ENCODE measurements around the gene CCNF.
A peak's percentile ranks its signal among the peaks of the same experiment; 100 is the strongest.
"Not testable (repeated sequence)": the region's sequence is repeated elsewhere in the genome, so short reads cannot be mapped to it uniquely, and the experiment has no call there.

Gene CCNF

GRCh38 chr16:2429034-2429770 lies at the start of gene CCNF:
Gene CCNF, plus strand, starts transcription at chr16:2429447. Its CDS starts 35 bp downstream, at chr16:2429482.
- Histone ChIP-seq H3K4me1 (peaks cover 10% of the 10 kb centered on the region), H3K79me2 (no peaks in the 10 kb centered on the region), H2AFZ (peak within 1 kb of the TSS; percentile 100), H3K27ac (peak within 1 kb of the TSS; percentile 62), H3K4me3 (ENCODE audit: low read depth, low read length) (peak within 1 kb of the TSS; percentile 84), H3K9me3 (ENCODE audit: control insufficient read depth, low read length) (no peaks in the 10 kb centered on the region), H3K27me3 (ENCODE audit: control insufficient read depth, insufficient read depth, low read length) (no peaks in the 10 kb centered on the region), H3K4me2 (ENCODE audit: low read length) (peak within 1 kb of the TSS; percentile 94), H3K36me3 (ENCODE audit: control insufficient read depth, insufficient read depth, low read length) (no peaks in the 10 kb centered on the region), H3K9ac (peak within 1 kb of the TSS; percentile 35)
- TF ChIP-seq CTCF (IDR thresholded peaks at IDR 0.05): peak; percentile 7

- peaks cover 5% of the 10 kb centered on the region for H3K4me1 ChIP-seq
- H2AFZ ChIP-seq: no peak overlapping the region
- H3K36me3 ChIP-seq (ENCODE audit: control insufficient read depth, insufficient read depth, low read length): no peaks in the 10 kb centered on the region
- H3K4me2 ChIP-seq (ENCODE audit: low read length): no peak overlapping the region
- no peak overlapping the region for H3K27ac ChIP-seq
- no peaks in the 10 kb centered on the region for H3K9me3 ChIP-seq (ENCODE audit: control insufficient read depth, low read length)
- H3K27me3 ChIP-seq (ENCODE audit: control insufficient read depth, insufficient read depth, low read length): no peaks in the 10 kb centered on the region
- H3K9ac ChIP-seq: no peak overlapping the region
- H3K4me3 ChIP-seq (ENCODE audit: low read depth, low read length): no peak overlapping the region
- H3K79me2 ChIP-seq: no peaks in the 10 kb centered on the region
- no peak for TF ChIP-seq CTCF (IDR thresholded peaks at IDR 0.05)
Observed at GRCh38 chr16:2383501-2383900, 45.7 kb upstream of the CCNF start.

GRCh38 chr16:2384426-2384825 lies 44.8 kb upstream of the CCNF start:
- no peaks in the 10 kb centered on the region for H3K79me2 ChIP-seq
- no peak overlapping the region for H3K4me3 ChIP-seq (ENCODE audit: low read depth, low read length)
- TF ChIP-seq CTCF (IDR thresholded peaks at IDR 0.05): no peak
- H3K36me3 ChIP-seq (ENCODE audit: control insufficient read depth, insufficient read depth, low read length): no peaks in the 10 kb centered on the region
- peak overlapping the region; percentile 31 for H3K4me2 ChIP-seq (ENCODE audit: low read length)
- H3K9me3 ChIP-seq (ENCODE audit: control insufficient read depth, low read length): no peaks in the 10 kb centered on the region
- peak overlapping the region; percentile 20 for H2AFZ ChIP-seq
- no peak overlapping the region for H3K27ac ChIP-seq
- H3K9ac ChIP-seq: no peak overlapping the region
- H3K27me3 ChIP-seq (ENCODE audit: control insufficient read depth, insufficient read depth, low read length): no peaks in the 10 kb centered on the region
- H3K4me1 ChIP-seq: peaks cover 5% of the 10 kb centered on the region

GRCh38 chr16:2385190-2385836 lies 43.9 kb upstream of the CCNF start:
- H3K4me3 ChIP-seq (ENCODE audit: low read depth, low read length): no peak overlapping the region
- no peaks in the 10 kb centered on the region for H3K9me3 ChIP-seq (ENCODE audit: control insufficient read depth, low read length)
- no peaks in the 10 kb centered on the region for H3K27me3 ChIP-seq (ENCODE audit: control insufficient read depth, insufficient read depth, low read length)
- TF ChIP-seq CTCF (IDR thresholded peaks at IDR 0.05): no peak
- H3K9ac ChIP-seq: no peak overlapping the region
- no peaks in the 10 kb centered on the region for H3K79me2 ChIP-seq
- H3K36me3 ChIP-seq (ENCODE audit: control insufficient read depth, insufficient read depth, low read length): no peaks in the 10 kb centered on the region
- H3K4me1 ChIP-seq: peaks cover 5% of the 10 kb centered on the region
- H3K4me2 ChIP-seq (ENCODE audit: low read length): no peak overlapping the region
- H3K27ac ChIP-seq: no peak overlapping the region
- H2AFZ ChIP-seq: peak overlapping the region; percentile 11

GRCh38 chr16:2385982-2386381 lies 43.3 kb upstream of the CCNF start:
- H2AFZ ChIP-seq; H3K27ac ChIP-seq; H3K9me3 ChIP-seq (ENCODE audit: control insufficient read depth, low read length); H3K27me3 ChIP-seq (ENCODE audit: control insufficient read depth, insufficient read depth, low read length); H3K4me2 ChIP-seq (ENCODE audit: low read length); H3K4me1 ChIP-seq; H3K36me3 ChIP-seq (ENCODE audit: control insufficient read depth, insufficient read depth, low read length); H3K79me2 ChIP-seq; H3K4me3 ChIP-seq (ENCODE audit: low read depth, low read length); H3K9ac ChIP-seq: not testable (repeated sequence)
